Activated naive CD4-positive, alpha-beta T cell treated with anti-CD3 and anti-CD28 coated beads for 36 hours (primary cell): ENCODE measurements around the gene UBE3C. TPM values are rescaled to one million over a fixed set of nuclear protein-coding genes. Genes with fewer than 3 reads are reported as not detected.

Source experiments
- CTCF ChIA-PET: fragments of 350-600 bp; sonication (Branson Sonifier 250); formaldehyde crosslinking; loops from one replicate; lab custom pipeline; 2021; ENCODE audit warnings: antibody characterized with exemption; lab: Charles Lee
- DNase-seq: peaks from one replicate; pipeline ENCODE4 v3.0.0-alpha.2; 2020
- H3K27ac Mint-ChIP-seq: one replicate; pipeline ENCODE4 v1.8.0; 2021; ENCODE audit warnings: mild to moderate bottlenecking, mixed read lengths
- H3K27me3 Mint-ChIP-seq: one replicate; pipeline ENCODE4 v1.8.0; 2021; ENCODE audit warnings: low read depth, mixed read lengths
- H3K36me3 Mint-ChIP-seq: one replicate; pipeline ENCODE4 v1.8.0; 2021; ENCODE audit warnings: low read depth, mixed read lengths
- H3K4me1 Mint-ChIP-seq: one replicate; pipeline ENCODE4 v1.8.0; 2021; ENCODE audit warnings: low read depth, mixed read lengths
- H3K4me3 Mint-ChIP-seq: one replicate; pipeline ENCODE4 v1.8.0; 2021; ENCODE audit warnings: mild to moderate bottlenecking, moderate library complexity, mixed read lengths
- H3K9me3 Mint-ChIP-seq: one replicate; pipeline ENCODE4 v1.8.0; 2021; ENCODE audit warnings: mixed read lengths
- intact Hi-C: fragments of 100-400 bp; cut with micrococcal nuclease; formaldehyde crosslinking; loops from one replicate; pipeline ENCODE4 v1.15.1; 2023
- total RNA-seq, 2 experiments: library from RNA; stranded (reverse); gene quantifications; one replicate each; pipeline ENCODE4 v1.2.3, GENCODE V29; 2021

Gene UBE3C
- total RNA-seq, 2 experiments from 2014 or later = 52.9 to 55.7 TPM

DNA sequence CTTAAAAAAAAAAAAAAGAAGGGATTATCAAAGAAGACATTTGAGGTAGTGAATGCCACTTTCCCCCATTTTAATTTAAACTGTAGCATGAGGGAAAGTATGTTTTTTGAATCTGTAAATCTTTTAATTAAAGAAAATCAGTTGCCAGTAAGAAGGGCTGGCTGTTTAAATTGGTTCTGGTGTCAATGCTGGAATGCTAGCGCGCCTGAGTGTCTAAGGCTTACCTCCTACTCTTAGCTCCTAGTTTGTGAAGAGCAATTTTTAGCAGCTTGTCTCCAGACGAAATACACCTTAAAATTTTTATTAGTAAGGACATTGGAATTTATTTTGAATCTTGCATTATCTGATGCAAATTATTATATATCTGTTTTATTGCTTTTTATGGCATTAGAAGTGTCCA, 54.1 kb downstream of the UBE3C start:
- no peaks in the 10 kb centered on the region for H3K27me3 Mint-ChIP-seq
- no peaks in the 10 kb centered on the region for H3K9me3 Mint-ChIP-seq
- no peak for DNase-seq
- H3K36me3 Mint-ChIP-seq = peaks cover 38% of the 10 kb centered on the region
- H3K27ac Mint-ChIP-seq = no peak overlapping the region
- intact Hi-C loops = no loop called here
- CTCF ChIA-PET = interaction anchor here (0.6 to 1.4 kb wide), 2 partner anchors 223 to 1645 kb away, joined by 3 read pairs; no protein-coding TSS in a partner anchor
- peaks cover 6% of the 10 kb centered on the region for H3K4me1 Mint-ChIP-seq
- H3K4me3 Mint-ChIP-seq = no peak overlapping the region

DNA sequence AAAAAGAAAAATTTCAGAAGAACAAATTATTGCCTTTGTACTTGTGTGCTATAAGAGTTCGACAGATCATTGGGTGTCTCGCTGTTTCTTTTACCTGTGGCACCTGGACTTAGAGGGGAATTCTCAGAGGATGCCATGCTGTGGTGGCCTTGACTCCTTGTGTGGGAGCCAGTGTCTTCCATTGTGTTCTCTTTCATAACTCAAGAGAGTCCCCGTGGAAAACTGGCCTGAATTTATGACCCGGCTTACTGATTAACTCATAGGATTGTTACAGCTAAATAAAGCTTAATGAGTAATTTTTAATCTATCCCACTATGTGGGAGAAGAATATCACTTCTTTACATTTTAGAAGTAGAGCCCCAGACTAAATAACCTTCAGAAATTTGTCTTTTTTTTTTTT, 54.5 kb downstream of the UBE3C start:
- Mint-ChIP-seq H3K27me3 (no peaks in the 10 kb centered on the region), H3K4me1 (peaks cover 6% of the 10 kb centered on the region), H3K4me3 (no peak overlapping the region), H3K27ac (no peak overlapping the region), H3K36me3 (peaks cover 36% of the 10 kb centered on the region), H3K9me3 (no peaks in the 10 kb centered on the region)
- CTCF ChIA-PET = interaction anchor here (0.6 kb wide), 1 partner anchor 1645 kb away, joined by 3 read pairs; no protein-coding TSS in a partner anchor
- DNase-seq = no peak
- intact Hi-C loops = no loop called here

DNA sequence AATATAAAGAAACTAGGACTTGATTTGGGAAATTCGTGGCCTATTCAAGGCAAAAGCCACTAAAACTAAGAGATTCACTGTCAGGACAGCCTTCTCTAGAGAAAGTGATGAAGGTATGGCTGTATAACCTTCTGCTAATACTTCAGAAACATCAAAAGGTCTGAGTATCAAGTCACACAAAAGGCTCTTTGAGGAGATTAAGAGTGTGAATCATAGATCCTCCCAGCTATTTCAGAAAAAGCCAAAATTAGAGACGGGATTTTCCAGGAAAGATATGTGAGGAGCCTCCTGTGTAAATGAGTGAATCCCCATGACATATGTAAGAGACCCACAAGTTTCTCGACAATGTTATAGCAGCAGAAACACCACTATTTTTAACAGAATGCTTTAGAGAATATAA, 56.2 kb downstream of the UBE3C start:
- no peak overlapping the region for H3K27ac Mint-ChIP-seq
- peaks cover 6% of the 10 kb centered on the region for H3K4me1 Mint-ChIP-seq
- H3K4me3 Mint-ChIP-seq = no peak overlapping the region
- peaks cover 35% of the 10 kb centered on the region for H3K36me3 Mint-ChIP-seq
- DNase-seq = no peak
- no peaks in the 10 kb centered on the region for H3K27me3 Mint-ChIP-seq
- CTCF ChIA-PET = no interaction called here
- intact Hi-C loops = no loop called here
- H3K9me3 Mint-ChIP-seq = no peaks in the 10 kb centered on the region

DNA sequence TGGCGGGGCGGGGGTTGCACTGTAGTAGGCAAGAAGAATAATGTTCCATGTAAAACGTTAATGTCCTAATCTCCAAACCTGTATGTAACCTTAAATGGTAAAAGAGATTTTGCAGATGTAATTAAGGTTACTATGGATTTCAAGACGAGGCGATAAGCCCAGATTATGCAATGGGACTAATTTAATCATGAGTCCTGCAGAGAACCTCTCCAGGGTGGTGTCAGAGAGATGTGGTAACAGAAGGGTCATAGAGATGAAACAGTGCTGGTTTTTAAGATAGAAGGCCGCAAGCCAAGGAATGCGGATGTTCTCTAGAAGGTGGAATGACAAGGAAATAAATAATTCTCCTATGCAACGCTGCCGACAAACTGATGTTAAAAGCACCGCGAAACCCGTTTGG, 57.1 kb downstream of the UBE3C start:
- no peak for DNase-seq
- intact Hi-C loops = no loop called here
- Mint-ChIP-seq H3K27me3 (no peaks in the 10 kb centered on the region), H3K4me1 (peaks cover 6% of the 10 kb centered on the region), H3K9me3 (no peaks in the 10 kb centered on the region), H3K36me3 (peaks cover 33% of the 10 kb centered on the region), H3K27ac (no peak overlapping the region), H3K4me3 (no peak overlapping the region)
- CTCF ChIA-PET = no interaction called here

DNA sequence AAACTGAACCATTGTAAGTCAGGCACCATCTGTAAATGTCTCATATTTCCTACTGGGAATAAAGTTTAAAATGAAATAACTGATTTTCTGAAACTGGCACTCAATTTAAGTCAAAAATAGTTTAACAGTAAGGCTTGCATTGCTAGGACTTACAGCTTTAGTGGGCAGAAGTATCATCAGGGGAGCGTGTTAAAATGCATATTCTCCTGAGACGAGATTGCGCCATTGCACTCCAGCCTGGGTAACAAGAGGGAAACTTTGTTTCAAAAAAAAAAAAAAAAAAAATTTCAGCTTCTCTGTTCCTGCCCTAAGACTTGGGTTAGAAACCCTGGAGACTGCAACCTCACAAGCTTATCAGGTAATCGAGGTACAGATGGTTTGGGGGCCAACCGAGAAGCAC, 65.4 kb downstream of the UBE3C start:
- Mint-ChIP-seq H3K27ac (no peak overlapping the region), H3K27me3 (no peaks in the 10 kb centered on the region), H3K4me1 (no peaks in the 10 kb centered on the region), H3K36me3 (peaks cover 25% of the 10 kb centered on the region), H3K4me3 (no peak overlapping the region), H3K9me3 (no peaks in the 10 kb centered on the region)
- DNase-seq = no peak
- intact Hi-C loops = no loop called here
- CTCF ChIA-PET = no interaction called here

DNA sequence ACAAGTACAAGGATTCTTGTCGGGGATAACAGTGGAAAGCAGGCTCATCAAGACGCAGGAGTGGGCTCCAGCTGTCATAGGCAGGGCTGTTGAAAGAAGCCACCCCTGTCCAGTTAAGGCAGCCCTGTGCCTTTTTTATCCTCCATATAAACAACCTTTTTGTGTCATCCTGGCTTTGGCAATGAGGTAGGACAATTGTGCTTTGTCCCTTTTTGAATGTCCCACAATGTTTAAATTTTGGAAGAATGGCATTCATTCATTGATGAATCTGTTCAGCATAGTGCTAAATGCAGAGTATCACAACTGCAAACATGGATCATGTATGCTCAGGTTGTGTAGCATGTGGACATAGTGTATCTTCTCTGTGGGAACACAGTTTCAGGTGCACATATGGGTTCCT, 66.7 kb downstream of the UBE3C start:
- CTCF ChIA-PET = interaction anchor here (0.6 kb wide), 1 partner anchor 1410 kb away, joined by 3 read pairs; no protein-coding TSS in a partner anchor
- H3K9me3 Mint-ChIP-seq = no peaks in the 10 kb centered on the region
- intact Hi-C loops = no loop called here

DNA sequence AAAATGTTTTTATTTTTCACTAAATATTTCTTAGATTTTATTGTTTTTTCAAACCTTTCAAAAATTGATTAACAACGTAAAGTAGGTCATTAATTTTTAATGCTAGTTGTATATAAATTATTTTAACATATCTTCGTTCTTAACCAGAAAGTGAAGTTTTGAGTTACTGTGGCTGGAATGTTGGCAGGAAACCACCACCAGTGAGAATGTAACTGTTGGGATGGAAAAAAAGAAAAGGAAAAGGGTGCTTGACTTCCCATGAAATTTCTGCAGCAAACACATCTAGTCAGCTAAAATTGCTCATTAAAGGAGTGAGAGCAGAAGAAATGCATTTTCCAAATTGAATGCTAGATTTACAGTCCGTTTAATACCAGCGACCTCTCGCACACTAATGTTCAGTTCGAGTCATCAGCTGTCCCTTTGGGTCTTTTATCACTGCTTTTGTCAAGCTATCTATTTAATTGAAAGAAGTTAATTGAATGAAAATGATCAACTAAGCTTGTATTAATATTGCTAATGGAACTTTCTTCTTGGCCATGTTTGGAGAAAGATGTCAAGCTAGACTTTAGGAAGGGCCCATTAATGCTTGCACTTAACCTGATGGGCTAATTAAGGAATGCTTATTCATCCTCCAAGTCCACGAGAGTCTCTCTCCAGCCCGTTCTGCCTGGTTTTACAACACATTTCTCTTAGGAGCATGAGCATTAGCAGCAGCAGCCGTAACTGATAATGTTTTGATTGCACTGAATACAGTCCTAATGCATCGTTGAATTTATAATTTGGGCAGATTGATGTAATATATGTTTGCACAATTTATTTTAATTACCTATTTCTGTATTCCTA, 70.1 kb downstream of the UBE3C start:
- no peaks in the 10 kb centered on the region for H3K9me3 Mint-ChIP-seq
- peaks cover 18% of the 10 kb centered on the region for H3K36me3 Mint-ChIP-seq
- intact Hi-C loops = no loop called here
- H3K27me3 Mint-ChIP-seq = no peaks in the 10 kb centered on the region
- no peak overlapping the region for H3K27ac Mint-ChIP-seq
- H3K4me3 Mint-ChIP-seq = no peak overlapping the region
- CTCF ChIA-PET = interaction anchor here (0.6 to 1.1 kb wide), 2 partner anchors 13 to 239 kb away, joined by 3 read pairs; no protein-coding TSS in a partner anchor
- DNase-seq = no peak
- no peaks in the 10 kb centered on the region for H3K4me1 Mint-ChIP-seq

More for the DNA sequence above, 66.7 kb downstream of the UBE3C start:
- no peaks in the 10 kb centered on the region for H3K27me3 Mint-ChIP-seq
- H3K4me1 Mint-ChIP-seq = no peaks in the 10 kb centered on the region
- H3K4me3 Mint-ChIP-seq = no peak overlapping the region
- no peak overlapping the region for H3K27ac Mint-ChIP-seq
- peaks cover 24% of the 10 kb centered on the region for H3K36me3 Mint-ChIP-seq
- no peak for DNase-seq

DNA sequence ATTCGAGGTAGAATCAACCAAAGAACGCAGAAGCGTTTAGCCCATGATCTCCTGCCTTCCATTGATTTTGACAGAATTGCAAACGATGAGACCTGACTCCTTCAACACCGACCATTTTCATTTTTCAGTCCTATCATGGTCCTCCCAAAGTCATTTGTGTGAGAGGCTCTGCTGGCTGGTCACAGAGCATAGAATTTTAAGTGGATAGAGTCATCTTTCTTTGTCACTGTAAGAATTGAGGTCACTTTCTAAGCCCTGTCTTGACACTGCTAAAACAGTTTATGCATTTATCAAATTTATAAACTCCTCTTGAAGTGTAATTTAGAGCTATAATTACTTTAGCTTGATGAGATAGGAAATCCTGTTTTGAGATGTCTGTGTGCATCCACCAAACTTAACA, 72.0 kb downstream of the UBE3C start:
- peaks cover 20% of the 10 kb centered on the region for H3K36me3 Mint-ChIP-seq
- H3K4me3 Mint-ChIP-seq = no peak overlapping the region
- H3K9me3 Mint-ChIP-seq = no peaks in the 10 kb centered on the region
- H3K27ac Mint-ChIP-seq = no peak overlapping the region
- H3K27me3 Mint-ChIP-seq = no peaks in the 10 kb centered on the region
- no peaks in the 10 kb centered on the region for H3K4me1 Mint-ChIP-seq
- intact Hi-C loops = no loop called here
- CTCF ChIA-PET = interaction anchor here (0.6 to 1.3 kb wide), 2 partner anchors 40 to 41 kb away, joined by 3 to 4 read pairs; no protein-coding TSS in a partner anchor
- no peak for DNase-seq

DNA sequence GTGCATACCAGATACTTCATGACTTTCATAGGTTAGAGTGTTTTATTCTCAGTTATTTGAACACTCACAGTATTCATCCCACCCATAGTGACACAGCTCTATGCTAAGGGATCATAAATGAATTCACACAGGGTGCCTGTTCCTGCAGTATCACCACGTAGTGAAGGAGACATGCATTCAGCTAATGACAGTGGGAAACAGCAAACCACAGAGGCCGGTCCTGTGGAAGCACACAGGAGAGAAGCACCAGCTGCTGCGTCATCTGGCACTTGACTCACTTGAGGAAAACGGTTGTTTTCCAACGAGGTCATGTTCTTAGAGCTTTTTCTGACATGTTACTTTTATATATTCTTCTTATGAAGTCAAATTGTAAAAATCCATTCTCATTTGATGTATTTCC, 73.0 kb downstream of the UBE3C start:
- peaks cover 22% of the 10 kb centered on the region for H3K36me3 Mint-ChIP-seq
- H3K27ac Mint-ChIP-seq = no peak overlapping the region
- H3K27me3 Mint-ChIP-seq = no peaks in the 10 kb centered on the region
- no peaks in the 10 kb centered on the region for H3K4me1 Mint-ChIP-seq
- no peaks in the 10 kb centered on the region for H3K9me3 Mint-ChIP-seq
- no peak overlapping the region for H3K4me3 Mint-ChIP-seq
- intact Hi-C loops = no loop called here
- CTCF ChIA-PET = interaction anchor here (0.6 to 1.3 kb wide), 4 partner anchors 13 to 261 kb away, joined by 3 to 4 read pairs (median 3); no protein-coding TSS in a partner anchor
- no peak for DNase-seq

DNA sequence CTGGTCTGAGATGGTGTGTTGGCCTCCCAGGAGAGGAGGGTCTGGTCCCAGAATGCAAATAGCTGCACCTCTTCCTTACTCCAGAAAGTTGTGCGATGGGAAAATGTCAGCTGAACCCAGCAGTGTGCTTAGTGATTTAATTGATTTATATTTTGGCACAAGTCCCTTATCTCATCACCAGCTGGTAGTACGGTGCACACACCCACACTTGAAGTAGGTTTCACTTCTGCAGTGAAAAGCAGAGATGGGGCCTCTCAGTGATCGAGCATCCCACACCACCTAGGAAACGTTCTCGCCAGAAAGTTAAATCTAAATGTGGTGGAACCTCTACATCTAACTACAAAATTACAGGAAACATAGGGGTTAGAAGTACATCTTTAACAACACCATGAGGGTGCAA, 80.4 kb downstream of the UBE3C start:
- intact Hi-C loops = no loop called here
- H3K36me3 Mint-ChIP-seq = peaks cover 28% of the 10 kb centered on the region
- H3K27ac Mint-ChIP-seq = no peak overlapping the region
- H3K4me1 Mint-ChIP-seq = no peaks in the 10 kb centered on the region
- no peaks in the 10 kb centered on the region for H3K9me3 Mint-ChIP-seq
- DNase-seq = no peak
- no peak overlapping the region for H3K4me3 Mint-ChIP-seq
- no peaks in the 10 kb centered on the region for H3K27me3 Mint-ChIP-seq
- CTCF ChIA-PET = no interaction called here

DNA sequence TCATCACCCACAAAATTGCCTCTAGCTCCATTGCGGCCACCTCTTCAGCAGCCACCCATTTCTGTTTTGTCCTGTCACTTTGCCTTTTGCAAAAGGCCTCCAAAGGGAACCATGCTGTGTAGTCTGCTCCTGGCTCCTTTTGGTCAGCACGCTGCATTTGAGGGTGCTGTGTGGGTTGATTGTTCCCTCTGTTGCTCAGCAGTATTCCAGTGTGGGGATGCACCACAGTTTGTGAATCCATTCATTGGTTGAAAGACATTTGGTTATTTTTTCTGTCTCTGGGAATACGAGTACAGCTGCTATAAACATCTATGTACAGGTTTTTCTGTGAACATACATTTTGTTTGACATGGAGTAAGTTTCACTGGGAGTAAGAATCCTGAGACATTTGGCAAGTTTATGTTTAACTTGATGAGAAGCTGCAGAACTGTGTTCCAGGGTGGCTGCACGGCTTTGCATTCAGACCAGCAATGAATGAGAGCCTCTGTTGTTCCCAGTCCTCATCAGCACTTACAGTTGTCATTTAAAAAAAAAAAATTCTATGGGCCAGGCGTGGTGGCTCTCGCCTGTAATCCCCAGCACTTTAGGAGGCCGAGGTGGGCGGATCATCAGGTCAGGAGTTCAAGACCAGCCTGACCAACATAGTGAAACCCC, 82.3 kb downstream of the UBE3C start:
- CTCF ChIA-PET = interaction anchor here (0.6 kb wide), 1 partner anchor 12 kb away, joined by 3 read pairs; no protein-coding TSS in a partner anchor
- Mint-ChIP-seq H3K36me3 (peaks cover 34% of the 10 kb centered on the region), H3K4me3 (no peak overlapping the region), H3K27me3 (no peaks in the 10 kb centered on the region), H3K9me3 (no peaks in the 10 kb centered on the region), H3K27ac (no peak overlapping the region), H3K4me1 (no peaks in the 10 kb centered on the region)
- intact Hi-C loops = no loop called here
- DNase-seq = no peak

DNA sequence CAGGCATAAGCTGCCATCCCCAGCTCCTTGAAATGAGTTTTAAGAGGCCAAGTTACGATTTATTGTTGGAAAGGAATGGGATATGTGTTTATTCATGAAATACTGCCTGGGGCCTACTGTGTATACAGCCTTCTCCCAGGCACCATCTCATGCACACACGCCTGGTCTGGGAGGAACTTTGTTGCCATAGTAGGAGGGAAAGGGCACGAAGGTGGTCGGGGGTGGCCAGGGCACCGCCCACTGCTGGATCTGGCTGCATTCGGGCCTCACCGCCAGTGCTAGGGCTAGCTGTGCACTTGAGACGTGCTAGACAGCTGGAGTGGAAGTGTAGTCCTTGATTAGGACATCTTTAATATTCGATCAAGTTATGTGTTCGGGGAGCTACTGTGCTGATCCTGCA, 84.0 kb downstream of the UBE3C start:
- Mint-ChIP-seq H3K9me3 (no peaks in the 10 kb centered on the region), H3K27ac (no peak overlapping the region), H3K36me3 (peaks cover 31% of the 10 kb centered on the region), H3K4me3 (no peak overlapping the region), H3K27me3 (no peaks in the 10 kb centered on the region), H3K4me1 (no peaks in the 10 kb centered on the region)
- intact Hi-C loops = no loop called here
- no peak for DNase-seq
- CTCF ChIA-PET = interaction anchor here (0.6 to 1.2 kb wide), 2 partner anchors 27 to 75 kb away, joined by 3 to 6 read pairs; no protein-coding TSS in a partner anchor
